ENCODE results near the gene CRB1.

The CRB1 gene

GRCh38 chr1:197268012-197268411 lies at the start of gene CRB1:
TSS of gene CRB1 (plus strand) at chr1:197268252. CDS start at chr1:197268413, 161 bp downstream.
- peak; percentile 2 for DNase-seq (ENCODE audit: low read depth)

GRCh38 chr1:197218857-197219256 lies 49.2 kb upstream of the CRB1 start:
- DNase-seq (ENCODE audit: low read depth): no peak

GRCh38 chr1:197222025-197222685 lies 45.9 kb upstream of the CRB1 start:
- DNase-seq (ENCODE audit: low read depth): no peak

GRCh38 chr1:197222780-197223179 lies 45.3 kb upstream of the CRB1 start:
- no peak for DNase-seq (ENCODE audit: low read depth)

- no peak for DNase-seq (ENCODE audit: low read depth)
Observed at GRCh38 chr1:197224160-197224559, 43.9 kb upstream of the CRB1 start.

GRCh38 chr1:197225611-197226010 lies 42.4 kb upstream of the CRB1 start:
- no peak for DNase-seq (ENCODE audit: low read depth)

- no peak for DNase-seq (ENCODE audit: low read depth)
Observed at GRCh38 chr1:197234581-197234980, 33.5 kb upstream of the CRB1 start.

- DNase-seq (ENCODE audit: low read depth): no peak
Observed at GRCh38 chr1:197235355-197235754, 32.7 kb upstream of the CRB1 start.

- DNase-seq (ENCODE audit: low read depth): no peak
Observed at GRCh38 chr1:197247465-197247864, 20.6 kb upstream of the CRB1 start.

GRCh38 chr1:197249324-197249723 lies 18.7 kb upstream of the CRB1 start:
- no peak for DNase-seq (ENCODE audit: low read depth)

GRCh38 chr1:197250616-197251015 lies 17.4 kb upstream of the CRB1 start:
- no peak for DNase-seq (ENCODE audit: low read depth)

GRCh38 chr1:197252973-197253372 lies 15.1 kb upstream of the CRB1 start:
- no peak for DNase-seq (ENCODE audit: low read depth)

GRCh38 chr1:197254866-197255265 lies 13.2 kb upstream of the CRB1 start:
- DNase-seq (ENCODE audit: low read depth): no peak

GRCh38 chr1:197264936-197265567 lies 3.0 kb upstream of the CRB1 start:
- DNase-seq (ENCODE audit: low read depth): no peak

- no peak for DNase-seq (ENCODE audit: low read depth)
Observed at GRCh38 chr1:197269053-197269452, 1.0 kb downstream of the CRB1 start.

GRCh38 chr1:197272791-197273190 lies 4.7 kb downstream of the CRB1 start:
- no peak for DNase-seq (ENCODE audit: low read depth)

GRCh38 chr1:197277166-197277565 lies 9.1 kb downstream of the CRB1 start:
- DNase-seq (ENCODE audit: low read depth): no peak

- no peak for DNase-seq (ENCODE audit: low read depth)
Observed at GRCh38 chr1:197284325-197284724, 16.3 kb downstream of the CRB1 start.

GRCh38 chr1:197284966-197285365 lies 16.9 kb downstream of the CRB1 start:
- DNase-seq (ENCODE audit: low read depth): no peak

GRCh38 chr1:197285526-197286205 lies 17.6 kb downstream of the CRB1 start:
- DNase-seq (ENCODE audit: low read depth): no peak

- DNase-seq (ENCODE audit: low read depth): no peak
Observed at GRCh38 chr1:197286634-197287033, 18.6 kb downstream of the CRB1 start.

- DNase-seq (ENCODE audit: low read depth): no peak
Observed at GRCh38 chr1:197287863-197288262, 19.8 kb downstream of the CRB1 start.

GRCh38 chr1:197302775-197303174 lies 34.7 kb downstream of the CRB1 start:
- DNase-seq (ENCODE audit: low read depth): no peak

Data from stromal cell of bone marrow (primary cell).